Activated CD4-positive, alpha-beta T cell treated with anti-CD3 and anti-CD28 coated beads, Interleukin-10, Interleukin-2, amounts not matched to agents 100 ng/mL and 50 ng/mL, durations not matched to agents 16 hours and 8 hours (primary cell): ENCODE results near the gene CST8.

Source experiments
- DNase-seq: peaks from one replicate; pipeline ENCODE4 v3.0.0-alpha.2; 2020

The CST8 gene

GRCh38 chr20:23526850-23527249 lies 35.9 kb downstream of the CST8 start:
- DNase-seq = no peak

GRCh38 chr20:23528867-23529431 lies 38.0 kb downstream of the CST8 start:
- peak; percentile 44 for DNase-seq

GRCh38 chr20:23530937-23531567 lies 40.1 kb downstream of the CST8 start:
- peak; percentile 7 for DNase-seq

GRCh38 chr20:23532533-23532932 lies 41.6 kb downstream of the CST8 start:
- no peak for DNase-seq

GRCh38 chr20:23533161-23533560 lies 42.2 kb downstream of the CST8 start:
- no peak for DNase-seq

- no peak for DNase-seq
Measured at GRCh38 chr20:23534801-23535593, 44.1 kb downstream of the CST8 start.

GRCh38 chr20:23536328-23536974 lies 45.5 kb downstream of the CST8 start:
- no peak for DNase-seq

GRCh38 chr20:23537030-23537429 lies 46.1 kb downstream of the CST8 start:
- no peak for DNase-seq

GRCh38 chr20:23540624-23541023 lies 49.7 kb downstream of the CST8 start:
- no peak for DNase-seq

GRCh38 chr20:23541330-23541729 lies 50.4 kb downstream of the CST8 start:
- no peak for DNase-seq

- DNase-seq = no peak
Measured at GRCh38 chr20:23541776-23542175, 50.9 kb downstream of the CST8 start.

GRCh38 chr20:23542801-23543200 lies 51.9 kb downstream of the CST8 start:
- DNase-seq = no peak

- no peak for DNase-seq
Measured at GRCh38 chr20:23544133-23544532, 53.2 kb downstream of the CST8 start.
